Right lobe of liver (tissue), 6 donors: Measurements from ENCODE around the gene BIK. TPM values are rescaled to one million over a fixed set of nuclear protein-coding genes. Genes with fewer than 3 reads are reported as not detected.

Experiments used
- ATAC-seq, 4 donors: fragments of 200-7000 bp; cut with Tn5 transposase; one replicate each; pipeline ENCODE4 v1.9.1; 2020; ENCODE audit warnings: mild to moderate bottlenecking in 4 of 4, moderate library complexity in 4 of 4
- DNase-seq, 3 donors: peaks; one replicate each; pipeline ENCODE4 v3.0.0-alpha.2; 2020
- H3K27ac ChIP-seq, 3 donors: fragments of 200-600 bp; one replicate each; pipeline ENCODE4 v1.8.0; 2022
- H3K27me3 ChIP-seq, 2 donors: fragments of 200-600 bp; one replicate each; pipeline ENCODE4 v1.8.0; 2022
- H3K36me3 ChIP-seq, 4 donors: fragments of 200-600 bp; sonication (generic) in 1 of 4; one replicate each; pipeline versions ENCODE4 v1.5.1 to v1.8.0; 2017 to 2022; ENCODE audit warnings: control low read depth in 1 of 4
- H3K4me1 ChIP-seq, 4 donors: fragments of 200-600 bp; sonication (generic) in 1 of 4; one replicate each; pipeline versions ENCODE4 v1.5.1 to v1.8.0; 2017 to 2022; ENCODE audit warnings: control low read depth in 1 of 4
- H3K4me3 ChIP-seq, 3 donors: fragments of 200-600 bp; one replicate each; pipeline ENCODE4 v1.8.0; 2022
- H3K9me3 ChIP-seq, 4 donors: fragments of 200-600 bp; sonication (generic) in 1 of 4; one replicate each; pipeline versions ENCODE4 v1.5.1 to v1.8.0; 2017 to 2022; ENCODE audit warnings: control low read depth in 1 of 4
- CTCF ChIP-seq, 4 donors: fragments of 200-600 bp in 3 of 4; fragments of 450-650 bp in 1 of 4; IDR thresholded peaks; one replicate each; pipeline versions ENCODE4 v1.5.1 to v1.8.0; 2016 to 2022; ENCODE audit warnings: antibody characterized with exemption in 4 of 4, mild to moderate bottlenecking in 2 of 4
- POLR2A ChIP-seq: fragments of 450-650 bp; IDR thresholded peaks from one replicate; pipeline ENCODE4 v1.6.1; 2017; ENCODE audit warnings: antibody characterized with exemption, mild to moderate bottlenecking
- WGBS: methylation state at CpG from one replicate; pipeline ENCODE4 v1.1.6; 2018; ENCODE audit warnings: low coverage, low lambda C conversion rate; ENCODE audit not compliant: insufficient coverage; ENCODE audit errors: missing lambda C conversion rate; 5-methylcytosine and 5-hydroxymethylcytosine counted together
- intact Hi-C, 2 donors: fragments of 100-400 bp; cut with DNase I; formaldehyde crosslinking; loops; one replicate each; pipeline versions ENCODE4 v1.11.2 to v1.14.1; 2022
- total RNA-seq, 6 experiments: library from RNA; depleted of rRNA in 2 of 6; stranded (reverse); fragments of >200 nt in 2 of 6; fragmentation: NEBNext Ultra II Directional in 3 of 6; extraction: Animal tissue kit (Norgen Biotek cat#: 25700) in 3 of 6; gene quantifications; one replicate each; pipeline versions ENCODE4 v1.1.0 to v1.2.4, GENCODE V29; 2016 to 2023
- donor health status: DM: no; HTN: yes; CAD: no.
- donor health status: DM: no; HTN: no; CAD: no.
- donor health status: DM: no; HTN: no; CAD: no.
- donor health status: DM: no; HTN: yes; CAD: no.
- donor health status: DM: no; HTN: yes; CAD: no.

BIK gene
- total RNA-seq, 6 experiments from 2014 or later = 0.22 to 0.42 (median 0.31) TPM; not detected in 1

DNA sequence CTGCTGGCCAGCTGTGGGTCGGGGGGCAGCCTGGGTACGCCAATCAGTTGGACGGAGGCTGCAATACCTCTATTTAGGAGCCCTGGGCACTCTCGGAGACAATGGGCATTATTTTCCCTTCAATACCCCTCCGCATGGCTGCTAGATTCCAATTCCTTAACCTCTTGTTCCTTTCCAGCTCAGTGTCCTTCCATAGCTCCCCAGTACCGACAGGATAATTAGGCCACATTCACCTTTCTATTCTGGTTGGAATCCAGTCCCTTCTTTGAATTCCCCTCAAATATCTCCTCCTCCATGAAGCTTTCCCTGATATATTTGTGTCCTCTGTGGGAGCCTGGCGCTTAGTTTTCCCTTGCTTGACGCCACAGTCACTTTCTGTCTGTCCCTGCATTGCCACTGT, 4.2 kb upstream of the BIK start:
- WGBS = 72% methylated on average over 5 of the region's 8 CpGs
- Histone ChIP-seq H3K9me3 (no peaks in the 10 kb centered on the region), H3K36me3 (no peaks in the 10 kb centered on the region), H3K27me3 (no peaks in the 10 kb centered on the region), H3K4me3 (no peak overlapping the region), H3K27ac (no peak overlapping the region), H3K4me1 (peaks cover 0 to 32% (median 0%) of the 10 kb centered on the region in 4 donors)
- intact Hi-C loops = no loop called here
- TF ChIP-seq POLR2A (no peak), CTCF (IDR thresholded peaks at IDR 0.05) (no peak)
- no peak for ATAC-seq
- no peak for DNase-seq

DNA sequence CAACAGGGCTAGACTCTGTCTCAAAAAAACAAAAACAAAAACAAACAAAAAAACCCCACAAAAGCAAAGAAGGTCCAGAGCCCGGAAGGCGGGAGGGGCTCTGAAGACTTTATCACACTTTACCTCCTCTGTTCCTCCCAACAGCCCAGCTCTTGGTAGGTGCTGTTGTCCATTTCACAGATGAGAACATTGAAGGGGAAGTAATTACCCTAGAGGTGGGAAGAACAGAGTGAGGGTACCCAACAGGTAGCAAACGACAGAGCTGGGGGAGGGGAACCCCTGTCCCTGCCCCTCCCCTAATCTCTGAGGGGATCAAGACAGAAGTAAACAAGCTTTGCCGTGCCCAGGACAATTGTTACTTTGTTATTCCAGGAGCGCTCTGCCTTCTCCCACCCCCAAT, 1.0 kb upstream of the BIK start:
- Histone ChIP-seq H3K36me3 (no peaks in the 10 kb centered on the region), H3K4me3 (no peak overlapping the region), H3K27me3 (no peaks in the 10 kb centered on the region), H3K9me3 (no peaks in the 10 kb centered on the region), H3K4me1 (peaks cover 0 to 22% (median 0%) of the 10 kb centered on the region in 4 donors), H3K27ac (no peak overlapping the region)
- ATAC-seq (no peak), DNase-seq (no peak)
- WGBS = 66% methylated on average over 4 of the region's 5 CpGs
- intact Hi-C loops = no loop called here
- no peak for TF ChIP-seq POLR2A
- no peak for TF ChIP-seq CTCF (IDR thresholded peaks at IDR 0.05)

DNA sequence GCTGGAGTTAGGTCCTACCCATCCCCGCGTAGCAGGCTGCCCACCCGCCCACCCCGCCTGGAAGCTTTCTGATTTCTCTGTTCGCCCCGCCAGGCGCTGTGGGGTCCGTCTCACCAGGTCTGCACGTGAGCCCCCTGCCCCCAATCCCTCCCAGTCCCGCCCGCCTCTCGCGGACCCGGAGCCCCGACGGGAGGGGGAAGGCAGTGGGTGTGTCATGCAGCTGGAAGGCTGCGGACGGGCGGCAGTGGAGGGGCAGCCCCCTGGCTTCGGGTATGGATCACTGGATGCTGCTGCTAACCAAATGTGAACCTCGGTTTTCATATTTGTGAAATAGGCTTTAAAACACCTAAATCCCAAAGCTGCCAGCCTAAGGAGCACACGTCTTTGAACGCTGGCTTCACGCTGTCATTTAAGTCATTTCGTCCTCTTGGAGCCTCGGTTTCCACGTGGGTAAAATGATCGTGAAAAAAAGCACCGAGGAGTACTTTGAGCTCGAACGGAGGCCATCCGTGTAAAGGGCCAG, 568 bp upstream of the BIK start:
- intact Hi-C loops = no loop called here
- 11% methylated on average over 22 of the region's 32 CpGs for WGBS
- Histone ChIP-seq H3K9me3 (no peaks in the 10 kb centered on the region), H3K36me3 (no peaks in the 10 kb centered on the region), H3K4me3 (peak overlapping the region; percentile 52 to 62 (median 60)), H3K27me3 (no peaks in the 10 kb centered on the region), H3K4me1 (peaks cover 0 to 22% (median 0%) of the 10 kb centered on the region in 4 donors), H3K27ac (no peak overlapping the region)
- no peak for TF ChIP-seq POLR2A
- no peak for TF ChIP-seq CTCF (IDR thresholded peaks at IDR 0.05)
- DNase-seq (no peak), ATAC-seq (no peak)

DNA sequence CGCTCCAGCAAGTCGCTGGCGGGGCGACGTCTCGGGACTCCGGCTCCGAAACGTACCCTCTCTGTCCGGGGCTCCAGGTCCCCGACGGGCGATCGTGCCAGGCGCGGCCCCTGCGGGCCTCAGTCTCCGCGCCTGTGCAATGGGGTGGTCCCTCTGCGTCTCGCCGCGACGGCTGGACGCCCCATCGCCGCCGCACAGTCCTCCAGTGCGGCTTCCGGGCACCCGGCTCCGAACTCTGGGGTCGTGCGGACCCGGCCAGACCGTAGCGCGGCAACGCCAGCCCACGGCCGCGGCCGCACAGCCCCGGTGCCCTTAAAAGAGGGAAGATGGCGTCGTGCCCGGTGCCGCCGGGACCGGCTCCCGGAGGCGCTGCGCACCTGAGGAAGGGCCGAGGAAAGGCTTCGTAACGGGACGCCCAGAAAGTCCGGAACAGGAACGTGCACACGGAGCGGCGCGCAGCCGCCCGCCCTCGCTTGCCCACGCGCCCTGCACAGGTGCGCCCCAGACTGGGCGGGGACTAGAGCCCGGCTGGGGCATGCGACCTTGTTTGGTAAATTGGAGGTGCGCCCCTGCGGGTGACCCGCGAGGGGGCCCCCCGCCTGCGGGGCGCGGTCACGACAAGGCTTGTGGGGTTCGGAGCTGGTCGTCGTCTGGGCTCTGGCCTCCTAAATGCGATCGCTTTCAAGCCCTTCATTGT, 525 bp downstream of the BIK start:
- no peaks in the 10 kb centered on the region for H3K27me3 ChIP-seq
- peak overlapping the region; percentile 52 to 62 (median 60) for H3K4me3 ChIP-seq
- intact Hi-C loops = no loop called here
- no peak overlapping the region for H3K27ac ChIP-seq
- TF ChIP-seq CTCF (IDR thresholded peaks at IDR 0.05) (no peak), POLR2A (no peak)
- H3K9me3 ChIP-seq = no peaks in the 10 kb centered on the region
- H3K36me3 ChIP-seq = no peaks in the 10 kb centered on the region
- peaks cover 0 to 26% (median 0%) of the 10 kb centered on the region in 4 donors for H3K4me1 ChIP-seq
- DNase-seq (peak in 2 of 3 donors; percentile 39 to 58), ATAC-seq (peak; percentile 36 to 52 (median 47))
- WGBS = 0% methylated on average over 1 of the region's 86 CpGs
